Measurements from ENCODE around the gene GPR132. TPM values are rescaled to one million over a fixed set of nuclear protein-coding genes. Genes with fewer than 3 reads are reported as not detected.

The GPR132 gene
- total and polyA plus RNA-seq, 2 experiments from 2014 or later = 0.14 TPM; not detected in 1

- TF ChIP-seq REST (IDR thresholded peaks at IDR 0.05; ENCODE audit: unreplicated experiment) = no peak
- no peak for TF ChIP-seq EZH2 (IDR thresholded peaks at IDR 0.05; ENCODE audit: low read depth, unreplicated experiment)
- TF ChIP-seq NANOG (IDR thresholded peaks at IDR 0.05; ENCODE audit: borderline replicate concordance) = no peak
- no peak for TF ChIP-seq CREB1 (CRISPR knock-in tag; IDR thresholded peaks at IDR 0.05; ENCODE audit: low read depth)
- TF ChIP-seq STAT1 (IDR thresholded peaks at IDR 0.05; ENCODE audit: unreplicated experiment) = no peak
- no peak for TF ChIP-seq ZNF114 (CRISPR knock-in tag; IDR thresholded peaks at IDR 0.05)
These were observed 22.4 kb downstream of the GPR132 start (continued) for GRCh38 chr14:105042813-105043212.

GRCh38 chr14:105041841-105042765 is 23.1 kb downstream of the GPR132 start:
- no peaks in the 10 kb centered on the region for H3K9me3 Mint-ChIP-seq
- Histone ChIP-seq H3K4me3 (no peak overlapping the region), H3F3A (replicated peaks; ENCODE audit: low read depth) (no peaks in the 10 kb centered on the region), H3K4me1 (ENCODE audit: insufficient read depth) (no peaks in the 10 kb centered on the region), H3K9me2 (ENCODE audit: insufficient read depth) (no peaks in the 10 kb centered on the region), H3K36me3 (ENCODE audit: insufficient read depth) (no peaks in the 10 kb centered on the region), H2AFZ (0 out of 2 replicates have a peak overlapping the region, but pooled peaks have one; percentile 56), H3K4me2 (no peak overlapping the region), H4K20me1 (replicated peaks; ENCODE audit: insufficient read depth) (no peaks in the 10 kb centered on the region), H3K27ac (ENCODE audit: low read depth) (no peak overlapping the region), H3K79me2 (replicated peaks; ENCODE audit: insufficient read depth) (no peaks in the 10 kb centered on the region), H3K27me3 (ENCODE audit: insufficient read depth) (no peaks in the 10 kb centered on the region)
- no peak overlapping the region for H3K27ac Mint-ChIP-seq
- no peaks in the 10 kb centered on the region for H3K36me3 Mint-ChIP-seq (ENCODE audit: low read depth)
- ATAC-seq (no peak), DNase-seq (ENCODE audit: low spot score) (no peak)
- no peak for TF ChIP-seq NANOG (IDR thresholded peaks at IDR 0.05; ENCODE audit: borderline replicate concordance)
- no peak for TF ChIP-seq EZH2 (IDR thresholded peaks at IDR 0.05; ENCODE audit: low read depth, unreplicated experiment)
- no peak for TF ChIP-seq ETS1 (IDR thresholded peaks at IDR 0.05)
- no peak for TF ChIP-seq CTCF (conservative IDR thresholded peaks at IDR 0.05; ENCODE audit: low read depth in 2 of 2)
- peaks cover 6% of the 10 kb centered on the region for H3K4me1 Mint-ChIP-seq
- H3K27me3 Mint-ChIP-seq (ENCODE audit: insufficient read depth, low read depth, poor library complexity) = peaks cover 12% of the 10 kb centered on the region
- no peak overlapping the region for H3K4me3 Mint-ChIP-seq
